NCI-H460 (cell line): ENCODE results near the gene TBX5. TPM values are rescaled to one million over a fixed set of nuclear protein-coding genes. Genes with fewer than 3 reads are reported as not detected.

ENCODE experiments used
- DNase-seq: peaks from one replicate; pipeline ENCODE4 v3.0.0-alpha.2; 2016; ENCODE audit warnings: low read depth; ENCODE audit errors: extremely low read depth
- polyA plus RNA-seq: library from polyadenylated mRNA; depleted of rRNA; stranded (reverse); fragments of >200 nt; gene quantifications from 2 replicates; pipeline ENCODE4 v1.2.3, GENCODE V29; 2014; cell fraction: nucleus; rRNA removed
- total RNA-seq: library from RNA; depleted of rRNA; stranded (reverse); fragments of >200 nt; shearing (Covaris generic); gene quantifications from 2 replicates; pipeline ENCODE4 v1.2.3, GENCODE V29; 2014; rRNA removed

The TBX5 gene
- not detected in 2 replicates for total RNA-seq
- not detected in 2 replicates for polyA plus RNA-seq

DNA sequence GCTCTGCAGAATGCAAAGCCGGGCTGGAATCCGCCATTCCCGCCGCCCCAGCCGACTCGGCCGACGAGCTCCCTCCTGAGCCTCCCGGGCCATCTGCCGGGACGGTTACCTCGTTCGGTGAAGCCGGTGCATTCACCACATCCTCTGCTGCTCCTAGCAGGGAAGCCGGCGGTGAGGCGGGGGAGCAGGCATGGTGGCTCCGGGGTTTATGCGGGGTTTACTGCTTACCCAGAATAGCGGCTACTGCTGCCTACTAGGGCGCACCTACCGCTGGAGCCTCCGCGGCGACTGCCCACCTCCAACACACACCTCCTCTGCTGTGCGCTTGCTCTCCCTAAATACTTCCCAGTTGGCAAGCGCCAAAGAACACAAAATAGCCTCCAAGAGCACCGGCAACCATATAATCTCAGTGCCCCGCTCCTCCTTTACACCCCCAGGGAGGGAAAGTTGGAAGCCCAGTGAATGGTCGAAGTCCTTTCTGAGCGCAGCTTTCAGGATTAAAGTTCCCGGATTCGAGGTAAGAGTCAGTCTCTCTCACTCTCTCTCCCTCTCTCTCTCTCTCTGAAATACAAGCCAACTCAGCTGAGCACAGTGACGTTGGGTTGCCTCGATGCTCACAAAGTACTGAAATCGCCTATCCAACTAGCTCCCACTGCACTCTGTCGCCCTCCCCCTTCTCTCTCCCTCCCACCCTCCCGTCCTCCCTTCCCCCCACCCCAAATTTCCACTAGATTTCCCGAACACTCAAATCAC is at the start of gene TBX5:
Gene TBX5 (minus strand): TSS at position 626 of the 753 bp plus-strand sequence. CDS start 2,246 bp downstream, outside the sequence.
- no peak for DNase-seq

DNA sequence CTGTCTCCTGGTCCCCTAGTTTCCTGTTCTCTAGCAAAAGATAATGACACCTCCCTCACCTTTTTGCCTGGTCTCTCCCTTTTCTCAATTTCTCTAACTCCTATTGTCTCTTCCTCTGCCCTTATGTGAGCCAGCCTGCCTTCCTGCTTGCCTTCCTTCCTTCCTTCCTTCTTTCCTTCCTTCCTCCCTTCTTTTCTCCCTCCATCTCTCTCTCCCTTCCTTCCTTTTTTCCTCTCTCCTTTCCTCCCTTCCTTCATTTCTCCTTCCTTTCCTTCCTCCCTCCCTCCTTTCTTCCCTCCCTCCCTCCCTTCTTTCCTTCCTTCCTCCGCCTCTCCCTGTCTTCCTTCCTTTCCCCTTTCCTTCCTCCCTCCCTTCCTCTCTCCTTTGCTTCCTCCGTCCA is 45.7 kb upstream of the TBX5 start:
- DNase-seq, result no peak

DNA sequence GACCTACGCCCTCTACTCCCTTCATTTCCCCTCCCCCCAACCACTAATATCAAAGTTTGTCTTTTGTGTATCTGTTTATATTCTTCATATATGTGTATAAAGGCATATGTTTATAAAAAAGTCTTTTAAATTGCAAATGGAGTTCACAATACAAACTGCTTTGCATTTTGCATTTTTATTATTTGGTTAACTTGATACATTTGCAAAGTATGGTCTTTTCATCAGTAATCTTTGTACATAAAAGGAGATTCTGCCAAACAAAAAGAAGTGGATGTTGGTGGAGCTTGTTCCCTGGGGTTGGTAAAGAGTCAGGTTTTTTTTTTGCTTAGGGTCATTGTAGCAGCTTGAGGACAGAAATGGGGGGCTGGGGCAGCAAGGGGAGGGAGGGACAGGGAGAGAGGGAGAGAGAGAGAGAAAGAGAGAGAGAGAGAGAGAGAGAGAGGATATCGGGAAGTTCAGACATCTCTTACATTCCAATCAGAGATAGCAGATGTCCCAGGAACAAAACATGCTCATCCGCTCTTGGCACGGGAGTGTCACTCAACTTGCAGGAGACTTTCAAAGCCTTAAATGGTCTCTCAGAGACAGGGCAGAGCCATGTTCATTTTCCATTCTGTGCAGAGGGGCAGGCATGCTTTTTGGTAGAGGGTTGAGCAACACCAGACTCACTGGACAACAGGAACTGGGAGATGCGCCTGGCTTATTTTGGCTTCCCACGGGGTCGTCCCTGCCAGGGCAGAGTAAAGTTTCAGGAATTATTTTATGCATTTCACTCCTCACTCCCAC is 44.8 kb upstream of the TBX5 start:
- no peak for DNase-seq

DNA sequence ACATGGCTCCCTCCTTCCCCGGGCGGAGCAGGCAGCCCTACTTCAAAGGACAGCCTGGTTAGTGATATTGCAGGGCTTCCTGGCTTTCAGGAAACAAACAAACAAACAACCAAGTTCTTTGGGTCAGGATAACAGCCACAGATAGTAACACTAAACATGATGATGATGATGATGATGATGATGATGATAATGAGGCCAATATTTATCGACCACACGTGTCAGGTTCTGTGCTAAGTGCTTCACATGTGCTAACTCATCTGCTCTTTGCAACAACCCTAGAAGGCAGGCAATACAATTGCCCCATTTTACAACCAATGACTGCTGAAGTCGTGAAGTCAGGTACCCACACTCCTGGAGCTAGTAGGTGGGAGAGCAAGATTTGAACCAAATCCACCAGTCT is 44.1 kb upstream of the TBX5 start:
- no peak for DNase-seq

DNA sequence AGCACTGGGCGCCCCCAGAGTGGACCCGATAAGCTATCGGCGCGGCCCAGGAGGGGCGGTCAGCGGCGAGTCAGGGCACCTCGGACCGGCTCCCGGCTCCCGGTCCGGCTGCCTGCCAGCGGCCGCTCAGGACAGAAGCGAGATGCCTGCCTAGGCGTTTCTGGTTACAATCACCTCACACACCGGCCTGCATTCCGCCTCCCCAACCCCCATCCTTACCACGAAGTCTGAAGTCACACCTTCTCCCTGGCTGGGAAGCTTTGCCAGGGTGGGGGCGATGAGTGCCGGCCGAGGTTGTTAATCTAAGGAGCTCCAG is 42.6 kb upstream of the TBX5 start:
- no peak for DNase-seq

DNA sequence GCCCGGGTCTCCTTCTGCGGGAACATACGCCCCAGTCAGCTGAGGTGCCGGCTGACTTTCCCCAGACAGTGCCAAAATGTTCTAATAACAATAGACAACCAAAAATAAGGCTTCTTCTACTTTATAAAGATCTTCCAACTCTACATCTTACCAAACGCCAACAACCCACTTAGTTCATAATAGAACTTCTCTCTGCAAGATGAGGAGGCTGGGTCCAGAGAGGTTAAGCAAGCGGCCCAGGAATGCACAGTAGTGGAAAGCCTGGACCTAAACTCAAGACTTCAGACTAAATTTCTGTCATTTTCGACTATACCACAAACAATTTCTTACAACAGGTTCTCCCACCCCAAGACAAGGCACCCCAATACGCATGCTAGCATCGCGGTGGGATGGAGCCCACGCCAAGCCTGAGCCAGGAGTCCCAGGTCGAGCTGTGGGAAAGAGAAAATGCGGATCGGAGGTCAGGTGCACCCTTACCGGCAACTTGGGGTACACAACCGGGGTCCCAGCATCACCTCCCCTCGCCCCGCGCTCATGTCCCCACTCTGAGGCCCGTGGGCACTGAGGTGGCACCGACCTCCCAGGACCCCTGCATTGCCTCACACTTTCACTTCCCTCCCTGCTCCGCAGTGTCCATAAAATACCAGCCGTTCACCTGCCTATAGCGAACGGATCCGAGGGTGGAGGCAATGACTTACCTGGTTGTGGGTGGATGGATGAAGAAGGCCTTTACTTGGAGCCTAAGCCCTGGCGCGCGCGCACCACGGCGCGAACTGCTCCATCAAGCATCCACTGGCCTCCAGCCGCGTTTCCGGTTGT is 42.1 kb upstream of the TBX5 start:
- no peak for DNase-seq

DNA sequence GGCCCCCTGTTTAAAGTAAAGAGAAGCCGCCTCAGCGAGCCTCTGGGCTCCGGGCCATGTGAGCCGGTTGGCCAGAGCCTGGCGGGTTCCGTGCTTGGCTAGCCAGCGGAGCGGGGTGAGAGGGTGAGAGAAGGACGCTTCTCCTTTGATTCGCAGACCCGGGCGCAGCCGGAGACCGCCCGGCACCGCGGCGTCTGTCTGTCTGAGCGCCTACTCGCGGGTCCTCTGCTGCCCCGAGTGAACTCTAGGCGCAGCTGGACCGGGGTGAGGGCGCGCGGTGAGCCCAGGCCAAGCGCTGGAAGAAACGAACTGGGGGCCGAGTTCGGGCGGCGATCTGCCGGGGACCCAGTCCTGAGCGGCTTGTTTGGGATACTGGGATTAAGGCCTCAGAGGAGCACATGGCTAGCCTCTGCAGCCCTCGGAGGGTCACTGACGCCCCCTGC is 41.4 kb upstream of the TBX5 start:
- DNase-seq, result no peak

DNA sequence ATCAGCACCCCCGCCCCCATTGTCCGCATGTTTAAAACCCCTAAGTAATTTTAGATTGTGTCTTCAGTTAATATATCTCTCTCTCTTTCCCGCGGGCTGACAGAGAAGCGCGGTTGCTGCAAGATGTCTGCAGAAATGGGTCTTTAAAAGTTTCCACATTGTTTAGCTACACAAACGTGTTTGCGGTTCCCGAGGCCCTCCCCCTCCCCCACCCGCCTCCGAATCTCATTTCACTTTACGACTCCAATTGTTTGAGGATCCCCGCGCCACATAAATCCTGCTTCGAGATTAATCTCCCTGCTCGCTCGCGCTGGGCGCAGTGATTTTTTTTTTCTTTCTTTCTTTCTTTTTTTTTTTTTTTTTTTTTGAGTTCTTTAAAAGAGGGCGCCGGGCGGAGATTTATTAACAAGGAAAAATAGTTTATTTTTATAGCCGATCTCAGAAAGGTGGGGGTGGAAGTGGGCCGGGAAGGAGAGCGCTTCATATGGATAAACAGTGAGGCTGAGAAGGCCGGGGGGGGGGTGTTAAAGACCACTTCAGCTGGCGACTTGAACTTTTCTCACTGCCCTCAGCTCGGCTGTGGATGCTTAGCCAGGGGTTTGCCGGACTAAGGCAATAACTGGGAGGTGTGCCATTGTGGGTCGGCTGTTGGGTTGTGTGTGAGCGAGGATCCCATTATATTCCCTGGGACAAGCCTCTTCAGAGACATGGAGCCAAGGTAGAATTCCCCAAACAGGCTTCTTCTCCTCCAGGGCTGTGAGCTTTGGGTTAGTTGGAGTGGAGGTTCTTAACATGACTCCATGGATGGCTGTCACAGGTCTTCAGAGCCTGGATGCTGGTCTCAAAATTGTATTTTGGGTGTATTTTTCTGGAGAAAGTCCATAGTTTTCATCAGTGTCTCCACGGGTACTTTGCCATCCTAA is 39.7 kb upstream of the TBX5 start:
- DNase-seq, result no peak

GRCh38 chr12:114444422-114445279 is 38.7 kb upstream of the TBX5 start:
- no peak for DNase-seq

- no peak for DNase-seq
Observed at GRCh38 chr12:114443607-114444421, 37.9 kb upstream of the TBX5 start.

DNA sequence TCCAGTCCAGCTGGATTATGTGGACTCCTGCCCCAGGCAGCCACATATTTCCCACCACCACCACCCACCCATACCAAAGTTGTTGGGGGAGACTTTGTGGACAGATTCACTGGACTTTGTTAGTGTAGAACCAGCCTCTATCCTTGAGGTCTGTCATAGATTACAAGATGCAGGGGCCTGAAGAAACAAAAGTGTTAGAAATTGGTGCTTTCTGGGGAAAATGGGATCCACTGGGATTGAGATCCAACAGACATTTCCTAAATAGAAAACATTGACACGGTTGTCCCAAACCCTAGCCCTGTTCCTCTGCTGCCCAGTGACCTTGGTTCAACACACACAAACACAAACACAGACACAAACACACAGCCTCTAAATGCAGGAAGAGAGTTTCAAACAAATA is 36.6 kb upstream of the TBX5 start:
- no peak for DNase-seq

DNA sequence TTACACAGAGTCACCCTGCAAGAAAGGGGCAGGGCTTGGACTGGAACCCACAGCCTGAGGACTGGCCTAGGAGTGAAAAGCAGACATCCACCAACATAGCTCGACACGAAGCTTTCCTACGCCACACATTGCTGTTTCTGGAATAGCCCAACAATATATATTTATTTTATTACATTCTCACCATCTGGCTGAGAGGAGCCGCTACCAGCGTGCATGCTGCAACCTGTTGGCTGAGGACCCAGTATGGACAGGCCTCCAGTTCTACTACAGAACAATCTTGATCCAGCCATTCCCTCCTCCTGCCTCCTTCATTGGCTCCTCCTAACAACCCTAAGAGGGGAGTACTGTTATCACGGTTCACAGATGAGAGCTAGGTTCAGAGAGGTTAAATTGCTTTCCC is 35.6 kb upstream of the TBX5 start:
- no peak for DNase-seq

GRCh38 chr12:114441039-114441383 is 35.1 kb upstream of the TBX5 start:
- DNase-seq, result no peak

DNA sequence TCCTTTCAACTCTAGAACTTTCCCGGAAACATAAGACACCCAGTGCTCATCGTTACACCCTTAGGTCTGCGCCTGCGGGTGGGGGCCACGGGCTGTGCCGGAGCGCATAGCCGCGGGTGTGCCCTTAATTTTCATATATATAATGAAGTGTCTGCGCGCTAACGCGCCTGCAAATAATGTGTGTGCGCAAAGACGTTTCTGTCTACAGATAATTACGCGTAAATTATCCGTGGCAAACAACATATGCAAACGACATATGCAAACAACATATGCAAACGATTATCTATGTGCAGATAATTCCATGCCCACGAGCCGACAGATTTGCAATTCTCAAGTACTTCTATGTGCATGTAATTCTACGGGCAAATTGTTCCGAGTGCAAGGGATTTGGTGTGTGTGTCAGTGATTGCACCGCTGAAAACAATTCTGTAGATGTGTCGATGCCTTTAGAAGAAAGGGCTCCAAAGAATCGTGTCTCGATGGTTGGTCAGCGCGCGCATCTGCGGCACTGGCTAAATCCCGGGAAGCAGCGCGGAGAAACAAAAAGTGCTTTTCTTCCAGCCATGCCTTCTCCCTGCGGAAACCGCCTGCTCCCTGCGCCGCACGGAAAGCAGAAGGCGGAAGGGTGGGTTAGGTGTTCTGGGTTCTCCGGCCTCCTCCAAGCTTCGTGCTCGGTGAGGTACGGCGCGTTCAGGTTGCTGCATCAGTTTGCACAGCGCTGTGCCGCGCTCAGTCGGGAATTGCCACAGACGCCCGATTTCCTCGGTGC is 34.5 kb upstream of the TBX5 start:
- DNase-seq, result no peak

DNA sequence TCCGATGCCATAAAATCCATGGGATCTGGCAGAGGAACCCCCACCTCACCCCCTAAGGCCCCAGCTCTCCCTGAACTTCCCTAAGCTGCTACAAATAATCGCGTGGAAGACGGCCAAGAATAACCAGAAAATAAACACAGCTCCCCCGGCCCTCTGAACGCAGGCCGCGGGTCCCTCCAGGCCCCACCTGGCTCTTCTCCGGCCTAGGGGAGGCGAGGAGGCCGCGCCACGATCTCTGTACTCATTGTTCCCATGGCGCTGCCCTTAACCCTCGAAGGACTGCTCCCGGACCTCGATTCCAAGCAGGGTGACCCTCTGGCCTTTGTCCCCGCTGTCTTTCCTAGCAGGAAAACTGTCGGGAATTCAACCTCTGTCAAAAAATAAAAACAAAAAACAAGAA is 33.9 kb upstream of the TBX5 start:
- no peak for DNase-seq

GRCh38 chr12:114439261-114439683 is 33.3 kb upstream of the TBX5 start:
- DNase-seq, result no peak

GRCh38 chr12:114438635-114439256 is 32.8 kb upstream of the TBX5 start:
- DNase-seq, result no peak
